DND-41 (cell line): ENCODE data around the gene HNRNPA1L2.

Experiments
- EZH2 ChIP-seq: IDR thresholded peaks from 3 replicates; pipeline ENCODE4 v1.6.1; 2012; ENCODE audit warnings: borderline replicate concordance, low read depth, mild to moderate bottlenecking, moderate library complexity, low read length, inconsistent platforms; ENCODE audit not compliant: severe bottlenecking
- TF ChIP-seq, protein P1 (sequence below): IDR thresholded peaks from 2 replicates; pipeline ENCODE4 v1.5.1; 2012; ENCODE audit warnings: borderline replicate concordance, low read length, moderate library complexity, mild to moderate bottlenecking; ENCODE audit not compliant: poor library complexity, severe bottlenecking; ENCODE audit errors: extremely low read depth

- TF ChIP-seq, protein P1, sequence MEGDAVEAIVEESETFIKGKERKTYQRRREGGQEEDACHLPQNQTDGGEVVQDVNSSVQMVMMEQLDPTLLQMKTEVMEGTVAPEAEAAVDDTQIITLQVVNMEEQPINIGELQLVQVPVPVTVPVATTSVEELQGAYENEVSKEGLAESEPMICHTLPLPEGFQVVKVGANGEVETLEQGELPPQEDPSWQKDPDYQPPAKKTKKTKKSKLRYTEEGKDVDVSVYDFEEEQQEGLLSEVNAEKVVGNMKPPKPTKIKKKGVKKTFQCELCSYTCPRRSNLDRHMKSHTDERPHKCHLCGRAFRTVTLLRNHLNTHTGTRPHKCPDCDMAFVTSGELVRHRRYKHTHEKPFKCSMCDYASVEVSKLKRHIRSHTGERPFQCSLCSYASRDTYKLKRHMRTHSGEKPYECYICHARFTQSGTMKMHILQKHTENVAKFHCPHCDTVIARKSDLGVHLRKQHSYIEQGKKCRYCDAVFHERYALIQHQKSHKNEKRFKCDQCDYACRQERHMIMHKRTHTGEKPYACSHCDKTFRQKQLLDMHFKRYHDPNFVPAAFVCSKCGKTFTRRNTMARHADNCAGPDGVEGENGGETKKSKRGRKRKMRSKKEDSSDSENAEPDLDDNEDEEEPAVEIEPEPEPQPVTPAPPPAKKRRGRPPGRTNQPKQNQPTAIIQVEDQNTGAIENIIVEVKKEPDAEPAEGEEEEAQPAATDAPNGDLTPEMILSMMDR = no peak
- TF ChIP-seq EZH2 = no peak
These were observed 24.9 kb upstream of the HNRNPA1L2 start for GRCh38 chr13:52617070-52618060.
